CD4-positive, alpha-beta T cell treated with Interleukin-2 at 100 ng/mL for 4 hours (primary cell): ENCODE data around the gene CLTCL1.

Experiments used
- DNase-seq: peaks from one replicate; pipeline ENCODE4 v3.0.0-alpha.2; 2020; ENCODE audit warnings: low spot score

Gene CLTCL1

DNA sequence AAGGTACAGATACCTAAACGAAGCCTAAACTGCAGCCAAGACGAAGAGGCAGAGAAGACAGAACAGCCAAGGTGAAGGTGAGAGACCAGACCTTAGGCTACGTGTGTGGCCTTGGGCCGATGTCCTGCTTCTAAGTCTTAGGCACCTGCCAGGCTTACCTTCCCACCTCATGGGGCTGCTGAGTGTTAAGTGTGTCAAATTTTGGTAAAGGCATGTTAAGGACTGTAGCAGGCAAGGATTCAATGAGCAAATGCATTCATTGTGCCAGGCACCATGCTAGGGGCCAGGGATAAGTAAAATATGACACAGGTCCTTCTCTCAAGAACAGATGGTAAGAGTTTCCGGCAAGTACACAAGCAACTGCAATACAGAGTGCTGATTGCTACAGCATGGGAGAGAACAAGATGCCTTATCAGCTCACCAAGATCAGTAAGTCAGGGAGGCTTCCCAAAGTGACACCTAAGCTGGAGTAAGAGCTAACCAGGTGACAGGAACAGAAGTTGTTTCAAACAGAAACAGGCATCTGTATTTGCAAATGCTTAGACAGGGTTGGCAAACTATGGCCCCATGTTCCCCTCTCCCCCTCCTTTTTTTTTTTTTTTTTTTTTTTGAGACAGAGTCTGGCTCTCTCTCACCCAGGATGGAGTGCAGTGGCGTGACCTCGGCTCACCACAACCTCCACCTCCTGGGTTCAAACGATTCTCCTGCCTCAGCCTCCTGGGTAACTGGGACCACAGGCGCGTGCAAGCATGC lies 46.7 kb downstream of the CLTCL1 start:
- DNase-seq = no peak

- no peak for DNase-seq
These were observed 48.8 kb downstream of the CLTCL1 start for GRCh38 chr22:19242699-19243098.

- no peak for DNase-seq
These were observed 50.0 kb downstream of the CLTCL1 start for GRCh38 chr22:19241593-19241906.

DNA sequence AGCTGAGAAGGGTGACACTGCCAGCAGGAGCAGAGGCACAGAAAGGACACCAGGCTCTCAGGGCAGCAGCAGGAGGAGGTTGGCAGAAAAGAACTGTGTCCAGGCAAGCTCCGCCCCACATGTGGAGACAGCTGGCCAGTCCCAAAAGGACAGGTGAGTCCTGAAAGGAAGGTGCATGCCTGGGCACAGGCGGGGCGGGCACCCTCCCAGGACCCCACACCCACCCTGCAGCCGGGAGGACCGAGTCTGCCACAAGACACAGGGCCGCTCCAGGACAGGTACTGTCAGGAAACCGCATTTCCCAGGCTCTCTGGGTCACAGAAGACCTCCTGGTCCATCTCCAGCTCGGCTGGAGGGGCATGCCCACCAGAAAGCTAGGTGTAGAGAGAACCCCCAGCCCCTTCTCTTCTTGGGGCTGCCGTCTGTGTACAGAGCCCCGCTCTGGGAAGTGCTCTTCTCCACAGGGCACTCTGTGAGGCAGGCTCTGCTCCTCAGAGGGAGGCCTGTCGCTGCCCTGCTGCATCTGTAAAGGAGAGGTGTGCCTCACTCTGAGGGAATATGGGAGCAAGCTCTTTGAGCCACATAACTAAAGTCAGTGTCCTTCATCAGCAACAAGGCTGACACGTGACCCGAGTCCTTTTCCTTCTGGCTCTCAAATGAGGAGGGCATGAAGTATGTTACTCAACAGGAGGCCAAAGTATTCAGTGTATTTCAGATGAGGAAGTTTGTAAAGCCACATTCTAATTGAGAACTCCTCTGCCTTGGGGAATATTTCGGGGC lies 50.5 kb downstream of the CLTCL1 start:
- DNase-seq = no peak

DNA sequence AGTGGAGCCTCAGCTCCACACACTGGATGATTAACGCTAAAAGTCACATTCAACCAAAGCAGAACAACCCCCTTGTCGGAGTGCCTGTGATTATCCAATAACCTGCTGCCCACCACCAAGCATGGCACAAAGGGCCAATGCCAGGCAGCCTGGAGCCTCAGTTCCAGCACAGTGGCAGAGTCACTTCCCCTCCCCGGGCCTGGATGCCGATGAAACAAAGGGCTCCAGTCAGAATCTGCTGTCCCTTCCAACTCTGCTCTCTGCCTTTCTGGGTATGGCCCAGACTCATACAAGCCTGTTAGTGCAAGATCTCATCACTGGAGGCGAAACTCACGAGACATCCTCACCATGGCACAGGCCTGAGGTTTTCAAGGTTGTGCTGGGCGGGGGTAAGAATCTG lies 52.1 kb downstream of the CLTCL1 start:
- DNase-seq = no peak

GRCh38 chr22:19238900-19239299 lies 52.6 kb downstream of the CLTCL1 start:
- no peak for DNase-seq

GRCh38 chr22:19235874-19236273 lies 55.6 kb downstream of the CLTCL1 start:
- DNase-seq = no peak

GRCh38 chr22:19234126-19234896 lies 57.2 kb downstream of the CLTCL1 start:
- no peak for DNase-seq

DNA sequence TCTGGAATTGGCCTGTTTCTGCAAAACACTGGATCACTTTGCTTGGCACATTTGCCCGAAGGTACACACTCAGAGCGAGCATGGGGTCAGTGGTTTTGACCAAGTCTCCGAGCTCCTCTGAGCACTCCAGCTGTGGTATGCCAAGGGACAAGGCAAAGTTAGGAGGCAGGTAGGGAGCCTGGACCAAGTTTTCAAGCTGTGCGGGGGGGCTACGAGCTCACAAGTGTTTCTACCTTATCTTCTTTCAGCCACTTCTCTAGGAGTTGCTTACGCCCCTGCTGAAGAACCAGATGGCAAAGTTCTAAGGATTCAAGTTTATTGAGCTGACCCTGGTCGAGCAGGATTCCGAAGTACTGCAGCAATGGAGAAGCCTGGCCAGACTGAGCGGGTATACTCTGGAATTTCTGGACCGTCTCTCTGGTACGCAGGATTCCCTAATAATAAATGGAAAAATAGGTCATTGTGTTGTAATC lies 58.3 kb downstream of the CLTCL1 start:
- DNase-seq = no peak

DNA sequence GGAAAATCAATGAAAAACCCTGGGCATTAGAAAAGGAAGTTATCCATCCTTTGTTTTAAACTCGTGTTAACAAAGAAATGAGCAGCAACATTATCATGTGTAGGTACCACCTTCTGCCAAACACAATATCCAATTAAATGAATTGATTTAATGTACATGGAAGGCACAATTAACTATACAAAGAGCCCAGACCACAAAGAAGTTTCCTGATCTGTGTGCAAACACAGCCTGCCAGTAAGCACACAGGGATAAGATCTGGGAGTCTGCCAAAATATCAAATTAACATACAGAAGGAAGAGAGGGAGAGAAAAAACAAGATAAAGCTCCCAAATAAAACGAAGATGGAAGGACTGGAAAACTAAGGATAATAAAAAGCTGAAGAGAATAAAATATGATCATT lies 58.9 kb downstream of the CLTCL1 start:
- no peak for DNase-seq

- DNase-seq = no peak
These were observed 59.5 kb downstream of the CLTCL1 start for GRCh38 chr22:19231986-19232385.

GRCh38 chr22:19229600-19229999 lies 61.9 kb downstream of the CLTCL1 start:
- no peak for DNase-seq

- DNase-seq = no peak
These were observed 63.3 kb downstream of the CLTCL1 start for GRCh38 chr22:19228179-19228578.

DNA sequence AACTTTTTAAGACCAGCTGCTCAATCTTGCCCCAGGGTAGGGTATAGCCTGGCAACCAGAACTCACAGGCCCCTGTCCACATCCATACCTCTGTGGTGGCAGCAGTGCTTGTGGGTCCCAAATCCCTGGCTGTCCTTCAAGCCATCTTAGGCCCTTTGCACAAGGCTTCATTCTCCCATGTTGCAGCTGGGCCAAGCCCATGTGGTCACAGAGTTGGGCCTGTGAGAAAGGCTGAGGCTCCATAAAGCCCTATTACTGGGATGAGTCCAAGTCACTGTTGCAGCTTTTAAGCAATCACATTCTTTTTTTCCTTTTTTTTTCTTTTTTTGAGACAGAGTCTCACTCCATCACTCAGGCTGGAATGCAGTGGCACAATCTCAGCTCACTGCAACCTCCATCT lies 65.1 kb downstream of the CLTCL1 start:
- no peak for DNase-seq

- DNase-seq = no peak
These were observed 66.0 kb downstream of the CLTCL1 start for GRCh38 chr22:19225560-19225959.

GRCh38 chr22:19224985-19225384 lies 66.5 kb downstream of the CLTCL1 start:
- no peak for DNase-seq

DNA sequence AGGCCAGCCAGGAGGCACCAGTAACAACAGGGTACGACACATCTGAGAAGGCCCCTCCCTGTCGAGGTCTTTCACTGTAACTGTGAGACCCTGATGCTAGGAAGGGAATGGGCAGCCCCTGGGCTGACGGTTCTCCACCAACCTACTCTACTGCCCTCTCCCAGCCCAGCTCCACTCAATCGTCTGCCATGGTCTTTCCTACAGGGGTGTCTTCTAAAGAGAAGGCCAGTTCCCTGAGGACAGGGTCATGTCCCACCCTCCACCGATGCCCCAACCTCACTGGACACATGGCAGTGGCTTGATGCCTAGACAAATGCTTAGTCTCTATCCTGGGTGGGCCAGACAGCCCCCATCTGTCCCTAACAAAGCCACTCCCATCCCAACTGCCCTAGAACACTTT lies 67.0 kb downstream of the CLTCL1 start:
- DNase-seq = no peak

DNA sequence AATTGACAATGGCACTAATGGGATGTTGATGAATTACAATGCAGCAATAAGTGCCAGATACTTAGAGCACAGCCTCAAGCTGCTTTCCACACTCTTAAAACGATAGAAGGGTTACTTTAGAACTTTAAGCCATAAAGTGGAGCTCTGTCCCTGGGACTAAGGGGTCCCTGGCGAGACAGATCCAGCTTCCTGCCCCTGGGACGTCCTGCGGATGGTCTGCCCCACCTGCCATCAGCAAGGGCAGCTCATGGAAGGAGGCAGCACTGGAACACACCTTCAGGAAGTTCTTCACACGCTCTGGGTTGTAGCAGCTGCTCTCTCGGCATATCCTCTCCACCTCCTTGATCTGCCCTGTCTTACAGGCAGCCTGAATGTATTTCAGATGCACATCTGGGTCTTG lies 67.9 kb downstream of the CLTCL1 start:
- DNase-seq = no peak

GRCh38 chr22:19223110-19223509 lies 68.4 kb downstream of the CLTCL1 start:
- no peak for DNase-seq

DNA sequence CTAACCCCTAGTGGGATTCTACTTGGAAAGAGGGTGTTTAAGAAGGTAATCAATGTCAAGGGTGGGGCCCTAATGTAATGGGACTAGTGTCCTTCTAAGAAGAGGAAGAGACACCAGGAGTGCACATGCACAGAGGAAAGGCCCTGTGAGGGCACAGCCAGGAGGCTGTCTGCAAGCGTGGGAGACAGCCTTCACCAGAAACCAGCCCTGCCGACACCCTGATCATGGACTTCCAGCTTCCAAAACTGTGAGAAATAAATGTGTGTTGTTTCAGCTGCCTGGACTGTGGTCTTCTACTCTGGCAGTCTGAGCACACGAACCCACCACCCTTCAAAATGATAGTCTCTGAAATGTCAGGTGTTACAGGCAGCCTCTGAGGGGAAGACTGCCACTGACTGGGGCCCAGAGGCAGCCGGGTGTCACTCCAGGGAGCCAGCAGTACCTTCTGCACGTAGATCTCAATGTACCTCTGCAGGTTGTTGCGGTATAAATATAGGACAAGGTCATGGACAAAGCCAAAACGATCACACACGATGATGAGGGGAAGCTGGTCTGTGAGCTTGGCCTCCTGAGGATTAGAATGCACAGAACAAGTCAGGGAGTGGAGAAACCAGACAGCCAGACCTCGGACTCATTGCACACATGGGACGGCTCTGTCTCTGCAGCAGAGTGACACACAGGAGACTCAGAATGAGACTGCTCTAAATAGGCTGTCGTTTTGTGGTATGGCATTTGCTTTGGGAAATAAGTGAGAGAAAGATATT lies 69.1 kb downstream of the CLTCL1 start:
- DNase-seq = no peak

DNA sequence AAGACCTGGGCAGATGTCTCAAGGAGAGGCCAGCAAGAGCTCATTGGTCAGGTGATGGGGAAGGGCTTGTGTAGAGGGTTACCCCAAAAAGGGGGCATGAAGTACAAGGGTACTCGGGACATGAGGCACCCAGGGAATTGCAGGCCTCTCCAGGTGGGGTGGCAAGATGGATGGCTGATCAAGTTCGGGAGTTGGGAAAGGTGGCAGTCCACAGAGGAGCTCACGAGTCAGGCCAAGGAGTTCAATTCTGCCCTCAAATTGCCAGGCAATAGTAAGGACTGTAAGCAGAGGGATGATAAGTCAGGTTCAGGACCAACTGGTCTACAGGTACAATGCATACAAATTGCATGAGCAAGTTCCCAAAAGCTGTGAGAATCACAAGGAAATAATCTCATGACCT lies 70.7 kb downstream of the CLTCL1 start:
- no peak for DNase-seq
